OCI-LY1 (cell line): ENCODE data around the gene ABI3.

Source experiments
- CTCF ChIP-seq: fragments of 200-600 bp; sonication (generic), shearing (Covaris generic); IDR thresholded peaks from 2 replicates; pipeline ENCODE4 v1.5.1; 2017; ENCODE audit warnings: mild to moderate bottlenecking, antibody characterized with exemption, low read length, moderate library complexity, mixed read lengths
- EZH2 ChIP-seq: fragments of 200-600 bp; sonication (generic), shearing (Covaris generic); IDR thresholded peaks from 2 replicates; pipeline ENCODE4 v1.8.0; 2017; ENCODE audit warnings: borderline replicate concordance, mixed run types, mild to moderate bottlenecking, antibody characterized with exemption, low read length, moderate library complexity, mixed read lengths

GRCh38 chr17:49224997-49225337, 14.5 kb downstream of the ABI3 start:
- TF ChIP-seq CTCF: no peak
- TF ChIP-seq EZH2: no peak
